Measurements from ENCODE around the gene PILRA.

- no peak for TF ChIP-seq CTCF (IDR thresholded peaks at IDR 0.05)
- no peak for TF ChIP-seq POLR2A (IDR thresholded peaks at IDR 0.05)
These were observed 20.8 kb downstream of the PILRA start for GRCh38 chr7:100394077-100394476.

Data from adrenal gland (tissue), 5 donors.